HG03354 (cell line): ENCODE results near the gene ALKBH8.

Experiments
- ATAC-seq: cut with Tn5 transposase; IDR thresholded peaks from one replicate; pipeline ENCODE4 v1.9.1; 2021; ENCODE audit warnings: mild to moderate bottlenecking; ENCODE audit not compliant: unreplicated experiment, poor library complexity, severe bottlenecking

ALKBH8 gene

GRCh38 chr11:107457205-107457557 lies 108.4 kb downstream of the ALKBH8 start:
- ATAC-seq: peak; percentile 49

GRCh38 chr11:107453594-107454286 lies 111.8 kb downstream of the ALKBH8 start:
- no peak for ATAC-seq
